ENCODE results near the gene PTPRR.

DNA sequence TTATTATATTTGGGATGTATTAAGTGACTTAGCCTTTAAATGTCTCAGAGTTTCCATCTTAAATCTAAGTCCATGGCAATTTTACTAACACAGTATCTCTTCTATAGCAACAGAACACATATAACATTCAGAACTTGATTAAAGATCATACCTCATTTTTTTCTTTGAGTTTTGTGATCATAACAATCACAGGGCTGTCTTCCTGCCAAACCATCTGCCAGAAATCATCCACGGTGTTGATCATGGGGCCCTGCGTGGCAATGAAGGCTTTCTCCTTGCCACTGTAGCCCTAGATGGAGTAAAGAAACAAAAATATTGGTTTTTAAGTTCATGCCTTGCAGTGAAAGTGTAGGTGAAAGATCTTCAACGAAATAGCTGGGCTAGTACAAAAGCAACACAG, 236.6 kb downstream of the PTPRR start:
- TF ChIP-seq, protein P1, sequence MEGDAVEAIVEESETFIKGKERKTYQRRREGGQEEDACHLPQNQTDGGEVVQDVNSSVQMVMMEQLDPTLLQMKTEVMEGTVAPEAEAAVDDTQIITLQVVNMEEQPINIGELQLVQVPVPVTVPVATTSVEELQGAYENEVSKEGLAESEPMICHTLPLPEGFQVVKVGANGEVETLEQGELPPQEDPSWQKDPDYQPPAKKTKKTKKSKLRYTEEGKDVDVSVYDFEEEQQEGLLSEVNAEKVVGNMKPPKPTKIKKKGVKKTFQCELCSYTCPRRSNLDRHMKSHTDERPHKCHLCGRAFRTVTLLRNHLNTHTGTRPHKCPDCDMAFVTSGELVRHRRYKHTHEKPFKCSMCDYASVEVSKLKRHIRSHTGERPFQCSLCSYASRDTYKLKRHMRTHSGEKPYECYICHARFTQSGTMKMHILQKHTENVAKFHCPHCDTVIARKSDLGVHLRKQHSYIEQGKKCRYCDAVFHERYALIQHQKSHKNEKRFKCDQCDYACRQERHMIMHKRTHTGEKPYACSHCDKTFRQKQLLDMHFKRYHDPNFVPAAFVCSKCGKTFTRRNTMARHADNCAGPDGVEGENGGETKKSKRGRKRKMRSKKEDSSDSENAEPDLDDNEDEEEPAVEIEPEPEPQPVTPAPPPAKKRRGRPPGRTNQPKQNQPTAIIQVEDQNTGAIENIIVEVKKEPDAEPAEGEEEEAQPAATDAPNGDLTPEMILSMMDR (IDR thresholded peaks at IDR 0.05): no peak
- TF ChIP-seq POLR2A (IDR thresholded peaks at IDR 0.05) (no peak), POLR2AphosphoS5 (IDR thresholded peaks at IDR 0.05) (no peak), EP300 (IDR thresholded peaks at IDR 0.05) (no peak)

All from gastroesophageal sphincter (tissue), 3 donors.